NCI-H2196 (cell line): ENCODE measurements around the gene ZNF827.

Source experiments
- DNase-seq: peaks from one replicate; lab custom pipeline; 2025; ENCODE audit not compliant: unreplicated experiment; lab: John Stamatoyannopoulos, UW

Gene ZNF827, protein sequence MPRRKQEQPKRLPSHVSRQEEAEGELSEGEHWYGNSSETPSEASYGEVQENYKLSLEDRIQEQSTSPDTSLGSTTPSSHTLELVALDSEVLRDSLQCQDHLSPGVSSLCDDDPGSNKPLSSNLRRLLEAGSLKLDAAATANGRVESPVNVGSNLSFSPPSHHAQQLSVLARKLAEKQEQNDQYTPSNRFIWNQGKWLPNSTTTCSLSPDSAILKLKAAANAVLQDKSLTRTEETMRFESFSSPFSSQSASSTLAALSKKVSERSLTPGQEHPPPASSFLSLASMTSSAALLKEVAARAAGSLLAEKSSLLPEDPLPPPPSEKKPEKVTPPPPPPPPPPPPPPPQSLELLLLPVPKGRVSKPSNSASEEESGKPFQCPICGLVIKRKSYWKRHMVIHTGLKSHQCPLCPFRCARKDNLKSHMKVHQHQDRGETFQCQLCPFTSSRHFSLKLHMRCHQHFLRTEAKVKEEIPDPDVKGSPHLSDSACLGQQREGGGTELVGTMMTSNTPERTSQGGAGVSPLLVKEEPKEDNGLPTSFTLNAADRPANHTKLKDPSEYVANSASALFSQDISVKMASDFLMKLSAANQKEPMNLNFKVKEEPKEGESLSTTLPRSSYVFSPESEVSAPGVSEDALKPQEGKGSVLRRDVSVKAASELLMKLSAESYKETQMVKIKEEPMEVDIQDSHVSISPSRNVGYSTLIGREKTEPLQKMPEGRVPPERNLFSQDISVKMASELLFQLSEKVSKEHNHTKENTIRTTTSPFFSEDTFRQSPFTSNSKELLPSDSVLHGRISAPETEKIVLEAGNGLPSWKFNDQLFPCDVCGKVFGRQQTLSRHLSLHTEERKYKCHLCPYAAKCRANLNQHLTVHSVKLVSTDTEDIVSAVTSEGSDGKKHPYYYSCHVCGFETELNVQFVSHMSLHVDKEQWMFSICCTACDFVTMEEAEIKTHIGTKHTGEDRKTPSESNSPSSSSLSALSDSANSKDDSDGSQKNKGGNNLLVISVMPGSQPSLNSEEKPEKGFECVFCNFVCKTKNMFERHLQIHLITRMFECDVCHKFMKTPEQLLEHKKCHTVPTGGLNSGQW

GRCh38 chr4:145938618-145939440 lies at the start of gene ZNF827:
ZNF827 (minus strand) TSS chr4:145938823; CDS start chr4:145938407, 416 bp downstream.
- peak; percentile 13 for DNase-seq

DNA sequence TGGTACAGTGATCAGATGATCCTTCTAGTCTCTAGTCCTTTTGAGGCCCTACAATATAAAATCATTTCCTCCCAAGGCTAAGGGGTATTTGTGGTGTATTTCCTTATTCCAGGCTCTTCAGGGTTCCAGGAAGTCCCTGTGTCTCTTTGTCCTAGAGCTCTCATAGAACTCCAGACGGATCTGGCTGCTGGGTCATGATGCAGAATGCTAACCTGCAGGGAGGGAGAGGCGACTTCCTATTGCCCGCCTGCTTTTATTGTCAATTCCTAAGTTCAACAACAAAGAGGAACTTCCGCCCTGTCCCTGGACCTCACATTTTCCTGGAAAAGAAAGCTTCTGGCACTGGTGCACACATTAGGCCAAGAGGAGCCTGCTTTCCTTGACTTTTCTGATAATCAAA lies 45.9 kb upstream of the ZNF827 start:
- no peak for DNase-seq

DNA sequence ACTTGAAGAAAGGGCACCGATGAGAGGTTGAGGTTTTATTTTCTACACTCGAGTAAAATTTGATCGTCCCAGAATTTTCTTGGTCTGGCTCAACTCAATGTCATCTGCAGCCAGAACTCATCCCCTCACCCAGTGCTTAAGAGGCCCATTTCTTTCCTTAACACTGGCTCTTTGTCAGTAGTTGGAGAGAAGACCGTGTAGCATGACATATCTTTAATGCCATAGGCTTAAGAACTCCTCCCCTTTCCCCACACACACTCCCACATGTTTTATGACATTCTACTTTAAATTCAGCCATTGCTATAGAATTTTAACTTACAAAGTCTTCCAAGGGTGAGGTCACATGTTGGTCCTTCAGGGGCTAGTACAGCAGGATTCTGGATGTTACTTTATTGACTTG lies 44.2 kb upstream of the ZNF827 start:
- DNase-seq: no peak

DNA sequence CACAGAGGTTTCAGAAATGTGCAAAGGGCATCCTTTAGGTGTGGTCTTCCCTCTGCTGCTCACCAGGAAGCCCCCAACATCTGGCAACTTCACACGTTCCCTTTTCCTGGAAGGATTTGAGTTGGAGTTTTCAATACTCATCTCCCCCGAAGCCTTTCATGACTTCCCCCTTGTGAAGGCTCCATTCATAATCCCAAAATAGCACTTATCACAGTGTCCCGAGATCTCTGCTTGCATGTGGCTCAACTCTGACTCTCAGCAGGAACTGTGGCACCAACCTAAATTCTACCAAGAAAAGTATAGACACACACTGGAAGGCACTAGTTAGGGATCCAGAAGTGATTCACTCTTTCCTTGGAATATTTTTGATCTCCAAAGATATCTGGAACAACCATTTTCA lies 40.5 kb upstream of the ZNF827 start:
- DNase-seq: no peak

- no peak for DNase-seq
Measured at GRCh38 chr4:145976680-145977079, 38.1 kb upstream of the ZNF827 start.

- DNase-seq: no peak
Measured at GRCh38 chr4:145960012-145960411, 21.4 kb upstream of the ZNF827 start.

GRCh38 chr4:145957302-145957701 lies 18.7 kb upstream of the ZNF827 start:
- no peak for DNase-seq

DNA sequence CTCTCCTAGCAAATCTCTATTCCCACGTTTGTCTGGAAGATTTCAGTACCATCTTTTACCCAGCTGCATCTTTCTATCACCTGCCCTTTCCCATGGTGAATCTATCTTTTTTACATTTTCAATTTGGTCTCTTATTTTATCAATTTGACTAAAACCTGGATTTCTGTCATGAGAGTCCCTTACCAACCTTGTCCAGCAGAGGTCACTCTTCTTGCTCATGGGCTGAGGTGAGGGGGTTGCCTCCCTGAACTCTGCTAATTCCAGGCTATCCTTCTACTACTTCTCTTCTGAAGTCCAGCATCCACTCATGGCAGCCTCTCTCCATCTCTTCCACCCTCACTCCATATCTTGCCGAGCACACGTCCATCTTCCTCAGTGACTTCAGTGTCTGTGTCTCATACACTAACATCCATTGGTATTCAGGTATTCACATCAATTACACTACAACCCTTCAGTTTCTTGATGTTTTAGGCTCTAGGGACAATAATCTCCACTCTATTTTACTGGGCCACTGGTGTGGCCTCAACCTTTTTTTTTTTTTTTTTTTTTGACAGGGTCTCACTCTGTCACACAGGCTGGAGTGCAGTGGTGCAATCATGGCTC lies 17.8 kb upstream of the ZNF827 start:
- peak; percentile 15 for DNase-seq

GRCh38 chr4:145954924-145955339 lies 16.3 kb upstream of the ZNF827 start:
- no peak for DNase-seq

DNA sequence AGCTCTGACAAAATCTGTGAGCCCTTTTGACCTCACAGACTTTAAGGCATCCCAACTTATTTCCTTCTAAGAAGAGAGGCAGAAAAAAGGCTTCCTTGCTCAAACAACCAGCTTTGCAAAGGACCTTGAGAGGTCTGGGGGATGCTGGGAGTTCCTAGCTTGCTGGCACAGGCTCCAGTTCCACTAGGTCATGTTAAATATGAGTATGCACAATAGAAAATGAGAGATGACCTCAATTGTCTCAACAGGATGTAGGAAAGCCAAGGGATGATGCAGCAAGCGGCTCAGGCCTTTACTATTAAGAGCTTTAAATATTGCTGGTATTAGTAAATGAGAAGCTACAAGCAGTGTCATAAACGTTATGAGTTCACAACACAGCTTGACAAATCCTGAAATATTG lies 13.3 kb upstream of the ZNF827 start:
- no peak for DNase-seq

- DNase-seq: no peak
Measured at GRCh38 chr4:145945431-145946155, 7.0 kb upstream of the ZNF827 start.

- no peak for DNase-seq
Measured at GRCh38 chr4:145944886-145945285, 6.3 kb upstream of the ZNF827 start.

DNA sequence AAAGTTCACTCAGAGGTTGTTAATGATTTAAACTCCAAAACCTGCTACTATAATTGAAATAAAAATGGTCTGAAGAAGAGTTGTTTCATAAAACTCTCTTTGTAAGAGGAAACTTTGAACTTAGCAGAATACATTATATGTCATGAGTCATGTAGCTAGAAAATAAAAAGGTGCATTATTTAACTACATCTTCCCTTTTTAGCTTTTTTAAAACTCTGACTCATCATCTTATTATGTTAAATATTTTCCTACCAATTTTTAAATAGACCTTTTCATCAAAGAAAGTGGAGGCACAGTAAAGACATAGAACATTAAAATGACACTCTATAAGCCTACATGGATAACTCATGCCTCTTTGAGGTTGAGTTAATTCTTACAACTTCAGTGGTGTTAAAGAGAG lies 1.2 kb upstream of the ZNF827 start:
- no peak for DNase-seq

GRCh38 chr4:145939441-145939750 lies 773 bp upstream of the ZNF827 start:
- no peak for DNase-seq

DNA sequence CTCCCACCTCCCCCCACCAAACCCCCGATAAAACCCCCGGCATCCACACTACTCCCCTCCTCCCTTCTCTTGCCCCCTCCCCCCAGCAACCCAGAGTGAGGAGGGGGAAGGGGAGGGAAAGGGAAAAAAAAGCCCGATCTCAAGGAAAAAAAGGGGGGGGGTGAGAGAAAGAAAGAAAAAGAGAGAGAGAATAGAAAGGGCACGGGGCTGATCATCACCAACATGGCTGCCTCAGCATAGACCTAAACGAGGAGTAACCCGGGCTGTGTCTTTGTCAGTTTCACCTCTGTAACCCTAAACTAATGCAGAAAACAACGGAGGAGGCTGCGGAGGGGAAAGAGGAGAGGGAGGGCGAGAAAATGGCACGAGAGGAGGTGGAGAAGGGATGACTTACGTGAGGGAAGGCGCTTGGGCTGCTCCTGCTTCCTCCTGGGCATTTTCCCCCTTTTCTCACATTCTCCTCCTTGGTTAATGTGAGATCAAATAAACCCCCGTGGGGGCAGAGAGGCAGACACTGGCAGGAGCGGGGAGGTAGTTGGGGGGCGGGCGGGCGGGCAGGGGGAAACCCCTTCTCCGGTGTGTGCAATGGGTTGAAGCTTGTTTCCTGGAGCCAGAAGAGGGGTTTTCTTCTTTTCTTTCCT lies 532 bp downstream of the ZNF827 start:
- peak; percentile 2 for DNase-seq

DNA sequence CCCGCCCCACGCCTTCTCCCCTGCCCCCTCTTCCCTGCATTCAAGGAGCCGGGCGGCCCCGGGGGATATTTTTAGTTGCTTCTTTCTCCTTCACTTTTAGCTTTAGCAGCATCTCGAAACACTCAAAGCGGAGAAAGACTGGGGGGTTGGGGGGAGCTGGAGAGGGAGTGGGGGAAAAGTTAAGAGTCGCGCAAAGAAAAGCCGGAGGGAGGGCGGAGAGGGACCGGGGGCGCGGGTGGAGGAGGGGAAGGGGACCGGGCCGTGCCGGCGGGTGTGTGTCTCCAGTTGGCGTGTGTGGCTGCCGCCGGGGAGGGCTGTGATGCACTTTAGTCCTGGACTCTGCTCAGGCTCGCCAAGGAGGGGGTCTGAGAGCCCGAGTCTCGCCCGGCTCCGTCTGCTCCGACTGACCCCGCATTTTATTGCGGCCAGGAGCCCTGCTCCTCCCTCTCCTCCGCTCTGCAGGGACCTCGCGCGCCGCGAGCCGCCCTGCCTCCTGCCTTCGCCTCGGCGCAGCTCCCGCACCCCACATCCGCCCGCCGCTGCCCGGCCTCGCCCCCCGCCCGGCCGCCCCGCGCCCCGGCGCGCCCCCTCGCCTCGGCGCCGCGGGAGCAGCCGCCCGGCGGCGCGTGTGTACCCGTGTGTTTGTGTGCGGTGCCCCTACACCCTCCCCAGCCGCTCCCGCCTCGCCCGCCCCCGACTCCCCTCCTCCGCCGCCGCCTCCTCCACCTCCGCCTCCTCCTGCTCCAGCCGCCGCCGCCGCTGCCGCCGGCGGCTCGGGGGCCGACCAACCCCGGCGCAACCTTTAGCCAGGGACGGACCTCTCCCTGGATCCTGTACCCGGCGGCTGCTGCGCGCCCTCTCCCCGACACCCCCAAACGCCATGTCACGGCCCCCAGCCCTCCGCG lies 1.4 kb downstream of the ZNF827 start:
- DNase-seq: peak; percentile 15

DNA sequence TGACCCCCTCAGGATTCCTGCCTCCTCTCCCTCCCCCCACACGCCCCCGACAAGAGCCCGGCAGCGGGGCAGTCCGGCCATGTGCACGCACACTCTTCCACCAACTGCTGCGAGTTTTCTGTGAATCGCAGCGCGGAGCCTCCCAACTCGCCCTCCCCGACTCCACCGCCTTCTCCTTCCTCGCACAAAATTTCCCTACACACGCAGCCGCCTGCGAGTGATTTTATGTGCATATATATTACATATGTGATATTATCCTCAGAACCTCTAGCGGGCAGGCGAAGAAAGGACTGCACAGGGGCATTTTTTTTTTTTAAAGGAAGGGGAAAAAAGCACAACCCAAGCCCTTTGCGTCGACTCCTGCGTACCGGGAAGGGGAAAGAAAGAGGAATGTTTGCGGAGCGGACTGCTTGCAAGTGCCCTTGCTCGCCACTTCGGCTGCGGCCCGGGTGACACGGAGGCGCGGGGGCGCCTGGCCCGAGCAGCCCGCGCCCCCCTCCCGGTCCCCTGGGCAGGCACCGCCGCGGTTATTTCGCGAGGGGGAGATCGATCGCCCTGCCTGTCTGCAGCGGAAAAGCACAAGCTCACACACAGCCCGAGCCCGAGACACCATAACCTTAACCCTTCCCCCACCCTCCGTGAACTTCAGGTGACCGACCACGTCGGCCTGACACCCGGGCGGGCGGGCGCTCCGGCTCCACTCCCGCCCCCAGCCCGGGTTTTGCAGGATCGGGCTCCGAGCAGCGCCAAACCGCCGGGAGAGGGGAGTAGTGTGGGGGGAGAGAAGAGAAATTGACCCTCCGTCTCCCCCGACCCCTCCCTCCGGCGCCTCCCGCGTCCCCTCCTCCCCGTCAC lies 2.3 kb downstream of the ZNF827 start:
- DNase-seq: peak; percentile 49
